ENCODE results near the gene RBPJ. TPM values are rescaled to one million over a fixed set of nuclear protein-coding genes. Genes with fewer than 3 reads are reported as not detected.

Gene RBPJ
- polyA plus RNA-seq, 5 donors = 68.4 to 137 (median 100) TPM

Other genes starting within 250 kb of the RBPJ start
- 1 to 10 TPM in 1 of 5 donors, under 1 TPM in 3, not detected in 1; 0.09 to 3.7 (median 0.21) TPM for gene CCKAR, start 169.5 kb downstream of the RBPJ start, polyA plus RNA-seq (ENCODE audit: insufficient read depth in 1 of 5, insufficient read length in 5 of 5, low replicate concordance in 1 of 5)